Epithelial cell of prostate (primary cell): ENCODE results near the gene CACNA1B.
"Not testable (repeated sequence)": the region's sequence is repeated elsewhere in the genome, so short reads cannot be mapped to it uniquely, and the experiment has no call there.

Experiments used
- DNase-seq: peaks from one replicate; pipeline ENCODE4 v3.0.0-alpha.2; 2011; ENCODE audit warnings: low read depth, low spot score
- H3K27ac ChIP-seq: fragments of 450-650 bp; 2 replicates; pipeline ENCODE4 v1.5.1; 2017; ENCODE audit warnings: mild to moderate bottlenecking

The CACNA1B gene

DNA sequence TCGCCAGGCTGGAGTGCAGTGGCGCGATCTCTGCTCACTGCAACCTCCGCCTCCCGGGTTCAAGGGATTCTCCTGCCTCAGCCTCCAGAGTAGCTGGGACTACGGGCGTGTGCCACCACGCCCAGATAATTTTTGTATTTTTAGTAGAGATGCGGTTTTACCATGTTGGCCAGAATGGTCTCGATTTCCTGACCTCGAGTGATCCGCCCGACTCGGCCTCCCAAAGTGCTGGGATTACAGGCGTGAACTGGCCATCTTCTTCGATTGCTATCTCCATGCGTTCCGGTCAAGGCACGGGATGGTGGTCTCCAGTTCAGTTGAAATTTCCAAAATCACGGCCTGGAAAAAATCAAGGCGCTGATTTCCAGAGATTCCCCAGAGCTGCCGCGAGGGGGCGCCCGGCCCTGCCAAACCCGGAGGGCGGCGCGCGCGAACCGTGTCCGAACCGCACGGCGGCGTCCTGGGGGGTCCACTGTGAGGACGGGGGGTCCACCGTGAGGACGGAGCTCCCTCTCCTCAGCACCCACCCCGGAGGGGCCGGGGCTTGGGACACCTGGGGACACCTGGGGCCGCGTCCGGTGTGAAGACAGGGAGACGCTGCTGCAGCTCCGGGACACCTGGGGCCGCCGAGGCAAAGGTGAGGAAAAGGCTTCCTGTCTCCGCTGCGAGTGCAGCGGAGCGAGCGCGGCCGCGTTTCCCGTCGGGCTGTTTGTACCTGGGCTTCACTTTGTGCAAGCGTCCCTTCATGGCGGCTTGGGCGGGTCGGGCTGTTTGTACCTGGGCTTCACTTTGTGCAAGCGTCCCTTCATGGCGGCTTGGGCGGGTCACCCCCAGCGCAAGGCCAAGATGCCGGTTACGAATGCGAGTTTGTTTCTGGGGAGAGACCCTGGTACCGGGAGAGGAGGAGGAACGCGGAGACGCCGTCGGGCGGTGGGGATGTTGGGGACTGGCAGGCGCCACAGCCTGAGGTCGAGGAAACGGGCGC lies 272.4 kb downstream of the CACNA1B start:
- DNase-seq, H3K27ac ChIP-seq: not testable (repeated sequence)

- not testable (repeated sequence) for DNase-seq, H3K27ac ChIP-seq
Measured at GRCh38 chr9:138155788-138156187, 278.2 kb downstream of the CACNA1B start.

- not testable (repeated sequence) for DNase-seq, H3K27ac ChIP-seq
Measured at GRCh38 chr9:138166793-138167192, 289.2 kb downstream of the CACNA1B start.
